HepG2 (cell line): ENCODE data around the gene NPBWR2. TPM values are rescaled to one million over a fixed set of nuclear protein-coding genes. Genes with fewer than 3 reads are reported as not detected.

Experiments
- BCL3 ChIP-seq: sonication (generic); formaldehyde crosslinking; IDR thresholded peaks from 2 replicates; pipeline ENCODE4 v1.5.1; 2020; ENCODE audit warnings: mild to moderate bottlenecking, missing genetic modification reagents, moderate library complexity
- CREM ChIP-seq, 2 experiments: sonication (generic) in 1 of 2; formaldehyde crosslinking in 1 of 2; IDR thresholded peaks; 2 replicates each; pipeline versions ENCODE4 v1.4.0 to v1.6.1; 2016 to 2020; ENCODE audit warnings: antibody characterized with exemption in 1 of 2, mild to moderate bottlenecking in 1 of 2, missing genetic modification reagents in 1 of 2
- ELK4 ChIP-seq: sonication (generic); formaldehyde crosslinking; IDR thresholded peaks from 2 replicates; pipeline ENCODE4 v1.9.0; 2021; ENCODE audit warnings: missing genetic modification reagents, borderline replicate concordance
- EZH2 ChIP-seq: conservative IDR thresholded peaks from 2 replicates; pipeline ENCODE4 v1.6.1; 2012; ENCODE audit warnings: mild to moderate bottlenecking, low read depth, low read length, moderate library complexity
- HMG20A ChIP-seq: IDR thresholded peaks from 2 replicates; pipeline ENCODE4 v1.6.1; 2016; ENCODE audit warnings: borderline replicate concordance
- IRF2 ChIP-seq: IDR thresholded peaks from 2 replicates; pipeline ENCODE4 v1.6.1; 2018; ENCODE audit warnings: missing genetic modification reagents, missing compliant biosample characterization
- ISL2 ChIP-seq: sonication (generic); formaldehyde crosslinking; IDR thresholded peaks from 2 replicates; pipeline ENCODE4 v1.5.0; 2020; ENCODE audit warnings: missing genetic modification reagents
- PHF8 ChIP-seq: sonication (generic); formaldehyde crosslinking; IDR thresholded peaks from 2 replicates; pipeline ENCODE4 v1.5.0; 2020; ENCODE audit warnings: missing genetic modification reagents
- PLRG1 ChIP-seq: fragments of 450-650 bp; conservative IDR thresholded peaks from 2 replicates; pipeline ENCODE4 v1.6.1; 2016
- POGZ ChIP-seq: sonication (generic); formaldehyde crosslinking; IDR thresholded peaks from 2 replicates; pipeline ENCODE4 v1.4.0; 2020; ENCODE audit warnings: mild to moderate bottlenecking, missing genetic modification reagents
- SMAD9 ChIP-seq: sonication (generic); formaldehyde crosslinking; IDR thresholded peaks from 2 replicates; pipeline ENCODE4 v1.5.1; 2020; ENCODE audit warnings: mild to moderate bottlenecking, missing genetic modification reagents
- UBTF ChIP-seq: sonication (generic); formaldehyde crosslinking; IDR thresholded peaks from 2 replicates; pipeline ENCODE4 v1.4.0; 2020; ENCODE audit warnings: mild to moderate bottlenecking, missing genetic modification reagents
- ZBTB39 ChIP-seq: sonication (generic); formaldehyde crosslinking; IDR thresholded peaks from 2 replicates; pipeline ENCODE4 v1.5.0; 2020; ENCODE audit warnings: missing genetic modification reagents
- ZFYVE20 ChIP-seq: sonication (generic); formaldehyde crosslinking; IDR thresholded peaks from 2 replicates; pipeline ENCODE4 v1.8.0; 2023; ENCODE audit warnings: low read depth, mild to moderate bottlenecking, moderate library complexity, missing genetic modification reagents, borderline replicate concordance
- ZNF12 ChIP-seq: sonication (generic); formaldehyde crosslinking; IDR thresholded peaks from 2 replicates; pipeline ENCODE4 v1.5.0; 2020; ENCODE audit warnings: missing genetic modification reagents
- ZNF263 ChIP-seq: sonication (generic); formaldehyde crosslinking; IDR thresholded peaks from 2 replicates; pipeline ENCODE4 v1.4.0; 2020; ENCODE audit warnings: missing genetic modification reagents
- ZNF451 ChIP-seq: sonication (generic); formaldehyde crosslinking; IDR thresholded peaks from 2 replicates; pipeline ENCODE4 v1.5.0; 2020; ENCODE audit warnings: mild to moderate bottlenecking, missing genetic modification reagents
- ZNF572 ChIP-seq: sonication (generic); formaldehyde crosslinking; IDR thresholded peaks from 2 replicates; pipeline ENCODE4 v1.5.1; 2020; ENCODE audit warnings: mild to moderate bottlenecking, missing genetic modification reagents
- ZNF629 ChIP-seq: sonication (generic); formaldehyde crosslinking; conservative IDR thresholded peaks from 2 replicates; pipeline ENCODE4 v1.5.0; 2020; ENCODE audit warnings: missing genetic modification reagents
- ZNF7 ChIP-seq: IDR thresholded peaks from 2 replicates; pipeline ENCODE4 v1.6.1; 2016; ENCODE audit warnings: missing biosample characterization, missing genetic modification reagents
- ZNF788 ChIP-seq: sonication (generic); formaldehyde crosslinking; IDR thresholded peaks from 2 replicates; pipeline ENCODE4 v1.5.0; 2020; ENCODE audit warnings: mild to moderate bottlenecking, missing genetic modification reagents, borderline replicate concordance
- ZNF83 ChIP-seq: sonication (generic); formaldehyde crosslinking; IDR thresholded peaks from 2 replicates; pipeline ENCODE4 v1.4.0; 2020; ENCODE audit warnings: missing genetic modification reagents, mild to moderate bottlenecking, borderline replicate concordance
- polyA plus RNA-seq, 8 experiments: library from polyadenylated mRNA; depleted of rRNA in 3 of 8; stranded (reverse) in 7 of 8; unstranded in 1 of 8; fragments of >200 nt; fragmentation: Illumina TruSeq in 4 of 8; extraction: Trizol in 4 of 8; gene quantifications; 2 replicates each; pipeline versions ENCODE4 v1.2.1 to v1.2.3, GENCODE V29; 2011 to 2016; ENCODE audit warnings: low read depth in 4 of 8, missing spikeins in 1 of 8, mixed read lengths in 1 of 8; ENCODE audit not compliant: insufficient read depth in 1 of 8
- total RNA-seq, 5 experiments: library from RNA; depleted of rRNA; stranded (reverse); fragments of >200 nt; fragmentation: Illumina TruSeq; extraction: Trizol; gene quantifications; 2 replicates each; pipeline ENCODE4 v1.2.3, GENCODE V29; 2016; ENCODE audit warnings: low read depth in 1 of 5

Gene NPBWR2
- total and polyA plus RNA-seq, 2 of the 13 experiments (the other 11 are each of a cell fraction or from before 2014, with no cell fraction given), result not detected

- TF ChIP-seq UBTF (CRISPR knock-in tag) (no peak), ZNF263 (CRISPR knock-in tag) (no peak), ZNF451 (CRISPR knock-in tag) (no peak), SMAD9 (CRISPR knock-in tag) (no peak), ZNF629 (CRISPR knock-in tag) (no peak), EZH2 (no peak; the same call in 1 of the 2 replicates), HMG20A (CRISPR knock-in tag) (no peak), ISL2 (CRISPR knock-in tag) (no peak), ZFYVE20 (CRISPR knock-in tag) (no peak), PHF8 (CRISPR knock-in tag) (no peak), IRF2 (CRISPR knock-in tag) (no peak), ELK4 (CRISPR knock-in tag) (no peak), ZBTB39 (CRISPR knock-in tag) (no peak), ZNF572 (0 out of 2 replicates have a peak, but pooled peaks have one; percentile 55), ZNF83 (CRISPR knock-in tag) (peak; percentile 70; the same call in 1 of the 2 replicates), ZNF788 (CRISPR knock-in tag) (0 out of 2 replicates have a peak, but pooled peaks have one; percentile 7), ZNF12 (CRISPR knock-in tag) (no peak), BCL3 (no peak), PLRG1 (no peak), CREM (IDR thresholded peaks at IDR 0.05) (no peak), CREM (CRISPR knock-in tag; IDR thresholded peaks at IDR 0.05) (no peak), POGZ (no peak), ZNF7 (CRISPR knock-in tag) (no peak)
These were observed 14.9 kb downstream of the NPBWR2 start (continued) for GRCh38 chr20:64092258-64093012.
